Neutrophil (primary cell): Measurements from ENCODE around the gene RFX3.

Source experiments
- H3K27ac ChIP-seq: fragments of 200-600 bp; sonication (generic); 2 replicates; pipeline ENCODE4 v1.5.1; 2016; ENCODE audit warnings: mild to moderate bottlenecking, moderate library complexity
- H3K27me3 ChIP-seq: fragments of 200-600 bp; sonication (generic); 2 replicates; pipeline ENCODE4 v1.6.0; 2016; ENCODE audit warnings: mild to moderate bottlenecking
- H3K36me3 ChIP-seq: fragments of 200-600 bp; sonication (generic); 2 replicates; pipeline ENCODE4 v1.5.1; 2017
- H3K4me1 ChIP-seq, 2 experiments: fragments of 200-600 bp in 1 of 2; sonication (generic) in 1 of 2; 1 replicate in 1 of 2; 2 replicates in 1 of 2; pipeline versions ENCODE4 v1.5.1 to v1.6.1; 2013 to 2016; ENCODE audit warnings: low read depth in 1 of 2, low read length in 1 of 2, mild to moderate bottlenecking in 1 of 2, moderate library complexity in 1 of 2; ENCODE audit not compliant: control insufficient read depth in 1 of 2, insufficient read depth in 1 of 2
- H3K4me3 ChIP-seq, 2 experiments: fragments of 200-600 bp in 1 of 2; sonication (generic) in 1 of 2; 1 replicate in 1 of 2; 2 replicates in 1 of 2; pipeline ENCODE4 v1.5.1; 2013 to 2016; ENCODE audit warnings: low read depth in 1 of 2, low read length in 1 of 2, mild to moderate bottlenecking in 1 of 2, moderate library complexity in 1 of 2
- H3K9me3 ChIP-seq: fragments of 200-600 bp; sonication (generic); 2 replicates; pipeline ENCODE4 v1.5.1; 2016
- CTCF ChIP-seq: fragments of 200-600 bp; sonication (generic); IDR thresholded peaks from 2 replicates; pipeline ENCODE4 v1.5.1; 2016; ENCODE audit warnings: antibody characterized with exemption

Gene RFX3

GRCh38 chr9:3468421-3469205, 57.2 kb downstream of the RFX3 start:
- H3K9me3 ChIP-seq = no peaks in the 10 kb centered on the region
- H3K27me3 ChIP-seq = no peaks in the 10 kb centered on the region
- H3K4me1 ChIP-seq = no peaks in the 10 kb centered on the region
- H3K27ac ChIP-seq = no peak overlapping the region
- H3K36me3 ChIP-seq = no peaks in the 10 kb centered on the region
- no peak overlapping the region for H3K4me3 ChIP-seq
- TF ChIP-seq CTCF = no peak

GRCh38 chr9:3467593-3468219, 58.1 kb downstream of the RFX3 start:
- H3K4me3 ChIP-seq = no peak overlapping the region
- H3K9me3 ChIP-seq = no peaks in the 10 kb centered on the region
- no peak for TF ChIP-seq CTCF
- no peak overlapping the region for H3K27ac ChIP-seq
- H3K4me1 ChIP-seq = no peaks in the 10 kb centered on the region
- no peaks in the 10 kb centered on the region for H3K27me3 ChIP-seq
- H3K36me3 ChIP-seq = no peaks in the 10 kb centered on the region

DNA sequence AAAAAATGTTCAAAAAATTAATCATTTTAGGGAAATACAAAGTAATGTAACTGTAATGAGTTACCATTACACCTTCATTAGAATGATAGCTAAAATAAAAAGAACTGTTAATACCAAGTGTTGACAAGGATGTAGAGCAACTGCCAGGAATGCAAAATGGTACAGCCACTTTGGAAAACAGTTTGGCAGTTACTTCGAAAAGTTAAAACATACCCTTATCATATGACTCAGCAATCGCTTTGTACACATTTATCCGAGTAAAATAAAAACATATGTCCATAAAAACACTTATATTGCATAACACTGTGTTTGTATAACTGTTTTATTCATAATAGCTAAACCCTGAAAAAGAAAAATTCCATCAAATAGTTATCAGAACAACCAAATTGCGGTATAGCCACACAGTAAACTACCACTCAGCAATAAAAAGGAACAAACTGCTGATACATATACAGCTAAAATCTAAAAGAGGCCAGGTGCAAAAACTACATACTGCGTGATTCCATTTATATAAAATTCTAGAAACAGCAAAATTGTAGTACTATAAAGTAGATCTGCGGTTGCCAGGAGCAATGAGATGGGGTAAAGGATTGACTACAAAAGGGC, 61.7 kb downstream of the RFX3 start:
- no peak overlapping the region for H3K27ac ChIP-seq
- no peaks in the 10 kb centered on the region for H3K27me3 ChIP-seq
- no peaks in the 10 kb centered on the region for H3K4me1 ChIP-seq
- H3K9me3 ChIP-seq = no peaks in the 10 kb centered on the region
- no peak overlapping the region for H3K4me3 ChIP-seq
- no peak for TF ChIP-seq CTCF
- H3K36me3 ChIP-seq = no peaks in the 10 kb centered on the region

DNA sequence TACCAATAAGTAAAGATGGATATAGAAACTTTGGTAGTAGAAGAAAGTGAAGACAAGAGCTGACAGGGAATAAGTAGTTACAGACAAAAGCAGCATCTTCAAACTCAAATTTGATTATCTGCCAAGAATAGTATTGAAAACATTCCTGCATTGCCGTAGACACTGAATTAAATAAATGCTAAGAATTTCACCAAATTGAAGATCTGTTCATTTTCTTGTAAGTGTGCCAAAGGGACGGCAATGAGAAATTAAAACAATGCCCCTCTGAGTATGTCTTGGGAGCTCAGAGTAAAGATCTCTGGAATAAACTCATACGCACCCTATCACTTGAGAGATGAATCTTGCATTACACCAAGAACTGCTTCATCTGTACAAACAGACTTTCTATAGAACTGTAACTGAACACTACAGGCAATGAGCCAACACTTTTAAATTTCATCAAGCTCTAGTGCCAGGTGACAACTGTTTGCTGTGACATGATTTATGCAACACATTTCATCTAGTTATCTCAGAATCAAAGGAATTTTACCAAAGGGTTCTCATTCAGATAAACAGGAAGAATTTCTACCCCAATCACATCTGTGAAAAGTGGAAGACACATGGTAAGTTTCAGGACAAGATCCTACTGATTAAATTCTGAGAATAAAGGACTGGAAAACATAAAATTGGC, 66.9 kb downstream of the RFX3 start:
- Histone ChIP-seq H3K4me1 (no peaks in the 10 kb centered on the region), H3K27me3 (no peaks in the 10 kb centered on the region), H3K9me3 (no peaks in the 10 kb centered on the region), H3K27ac (no peak overlapping the region), H3K36me3 (no peaks in the 10 kb centered on the region), H3K4me3 (no peak overlapping the region)
- TF ChIP-seq CTCF = no peak

- H3K36me3 ChIP-seq = no peaks in the 10 kb centered on the region
- H3K27me3 ChIP-seq = no peaks in the 10 kb centered on the region
- no peak for TF ChIP-seq CTCF
- H3K27ac ChIP-seq = no peak overlapping the region
- no peak overlapping the region for H3K4me3 ChIP-seq
- H3K4me1 ChIP-seq = no peaks in the 10 kb centered on the region
- H3K9me3 ChIP-seq = no peaks in the 10 kb centered on the region
These were observed 68.6 kb downstream of the RFX3 start for GRCh38 chr9:3457175-3457574.
